WTC11 (cell line): ENCODE results near the gene WIPF3. TPM values are rescaled to one million over a fixed set of nuclear protein-coding genes. Genes with fewer than 3 reads are reported as not detected.

Source experiments
- ATAC-seq: fragments of 200-7000 bp; cut with Tn5 transposase; 2 replicates; pipeline ENCODE4 v1.10.0; 2021; ENCODE audit warnings: mild to moderate bottlenecking, moderate library complexity
- CTCF ChIA-PET: fragments of 300-600 bp; sonication (Branson Sonifier 250); formaldehyde crosslinking; loops from one replicate; lab custom pipeline; 2021; ENCODE audit warnings: antibody characterized with exemption; lab: Charles Lee
- POLR2A ChIA-PET: fragments of 350-600 bp; sonication (Branson Sonifier 250); formaldehyde crosslinking; loops from one replicate; lab custom pipeline; 2021; ENCODE audit warnings: antibody characterized with exemption; lab: Charles Lee
- DNase-seq: peaks from one replicate; pipeline ENCODE4 v3.0.0; 2021; ENCODE audit warnings: low spot score
- H3K27ac Mint-ChIP-seq: 2 replicates; pipeline ENCODE4 v1.8.0; 2021; ENCODE audit warnings: mixed read lengths
- H3K27me3 Mint-ChIP-seq: 2 replicates; pipeline ENCODE4 v1.8.0; 2021; ENCODE audit warnings: low read depth, mild to moderate bottlenecking, moderate library complexity, mixed read lengths
- H3K36me3 Mint-ChIP-seq: 2 replicates; pipeline ENCODE4 v1.8.0; 2021; ENCODE audit warnings: mixed read lengths
- H3K4me1 Mint-ChIP-seq: 2 replicates; pipeline ENCODE4 v1.8.0; 2022; ENCODE audit warnings: mixed read lengths
- H3K4me3 Mint-ChIP-seq: 2 replicates; pipeline ENCODE4 v1.8.0; 2021; ENCODE audit warnings: mild to moderate bottlenecking, moderate library complexity, mixed read lengths
- H3K9me3 Mint-ChIP-seq: 2 replicates; pipeline ENCODE4 v1.8.0; 2021; ENCODE audit warnings: mixed read lengths
- ATF1 ChIP-seq: sonication (generic); formaldehyde crosslinking; IDR thresholded peaks from 2 replicates; pipeline ENCODE4 v1.8.1; 2023; ENCODE audit warnings: mild to moderate bottlenecking, moderate library complexity, missing genetic modification reagents
- CREB1 ChIP-seq: sonication (generic); formaldehyde crosslinking; IDR thresholded peaks from 2 replicates; pipeline ENCODE4 v1.8.0; 2023; ENCODE audit warnings: mild to moderate bottlenecking, missing genetic modification reagents
- CREM ChIP-seq: sonication (generic); formaldehyde crosslinking; IDR thresholded peaks from 2 replicates; pipeline ENCODE4 v1.8.1; 2022; ENCODE audit warnings: mild to moderate bottlenecking, missing genetic modification reagents, moderate library complexity
- ESRRA ChIP-seq: sonication (generic); formaldehyde crosslinking; IDR thresholded peaks from 2 replicates; pipeline ENCODE4 v1.8.1; 2022; ENCODE audit warnings: mild to moderate bottlenecking, missing genetic modification reagents, borderline replicate concordance
- FOXJ3 ChIP-seq: sonication (generic); formaldehyde crosslinking; IDR thresholded peaks from 2 replicates; pipeline ENCODE4 v1.9.0; 2021; ENCODE audit warnings: missing genetic modification reagents, mild to moderate bottlenecking, borderline replicate concordance
- FOXK1 ChIP-seq: sonication (generic); formaldehyde crosslinking; IDR thresholded peaks from 2 replicates; pipeline ENCODE4 v1.8.0; 2022; ENCODE audit warnings: mild to moderate bottlenecking, moderate library complexity, missing genetic modification reagents
- GABPB1 ChIP-seq: sonication (generic); formaldehyde crosslinking; IDR thresholded peaks from 2 replicates; pipeline ENCODE4 v1.8.1; 2023; ENCODE audit warnings: mild to moderate bottlenecking, missing genetic modification reagents
- GTF2I ChIP-seq: fragments of 250-450 bp; sonication (Bioruptor Pico); conservative IDR thresholded peaks from 2 replicates; pipeline ENCODE4 v1.4.0; 2021; ENCODE audit warnings: mild to moderate bottlenecking
- IRF2 ChIP-seq: sonication (generic); formaldehyde crosslinking; IDR thresholded peaks from 2 replicates; pipeline ENCODE4 v1.8.0; 2022; ENCODE audit warnings: low read depth, missing genetic modification reagents, borderline replicate concordance
- KAT7 ChIP-seq: sonication (generic); formaldehyde crosslinking; IDR thresholded peaks from 2 replicates; pipeline ENCODE4 v1.8.1; 2023; ENCODE audit warnings: missing genetic modification reagents, mild to moderate bottlenecking, borderline replicate concordance
- MXD4 ChIP-seq: fragments of 250-450 bp; sonication (Bioruptor Pico); IDR thresholded peaks from 2 replicates; pipeline ENCODE4 v1.8.0; 2021; ENCODE audit warnings: mild to moderate bottlenecking, moderate library complexity, borderline replicate concordance
- NFYB ChIP-seq: sonication (generic); formaldehyde crosslinking; conservative IDR thresholded peaks from 2 replicates; pipeline ENCODE4 v1.8.0; 2022; ENCODE audit warnings: low read depth, missing genetic modification reagents
- NR1H2 ChIP-seq: sonication (generic); formaldehyde crosslinking; IDR thresholded peaks from 2 replicates; pipeline ENCODE4 v1.9.0; 2021; ENCODE audit warnings: mild to moderate bottlenecking, moderate library complexity, missing genetic modification reagents
- NR3C1 ChIP-seq: sonication (generic); formaldehyde crosslinking; conservative IDR thresholded peaks from 2 replicates; pipeline ENCODE4 v1.8.1; 2023; ENCODE audit warnings: low read depth, mild to moderate bottlenecking, missing genetic modification reagents
- OVOL2 ChIP-seq: fragments of 250-450 bp; sonication (Bioruptor Pico); IDR thresholded peaks from 2 replicates; pipeline ENCODE4 v1.9.0; 2021; ENCODE audit warnings: mild to moderate bottlenecking, borderline replicate concordance
- RELA ChIP-seq: sonication (generic); formaldehyde crosslinking; IDR thresholded peaks from 2 replicates; pipeline ENCODE4 v1.8.1; 2022; ENCODE audit warnings: missing genetic modification reagents, mild to moderate bottlenecking, borderline replicate concordance
- RORB ChIP-seq: fragments of 250-450 bp; sonication (Bioruptor Pico); IDR thresholded peaks from 2 replicates; pipeline ENCODE4 v1.9.0; 2021; ENCODE audit warnings: mild to moderate bottlenecking
- SMAD3 ChIP-seq: sonication (generic); formaldehyde crosslinking; IDR thresholded peaks from 2 replicates; pipeline ENCODE4 v1.8.0; 2022; ENCODE audit warnings: missing genetic modification reagents, mild to moderate bottlenecking, borderline replicate concordance
- TCF7 ChIP-seq: sonication (generic); formaldehyde crosslinking; IDR thresholded peaks from 2 replicates; pipeline ENCODE4 v1.8.0; 2022; ENCODE audit warnings: mild to moderate bottlenecking, low read depth, missing genetic modification reagents, moderate library complexity
- TP53 ChIP-seq: sonication (generic); formaldehyde crosslinking; IDR thresholded peaks from 2 replicates; pipeline ENCODE4 v1.8.1; 2023; ENCODE audit warnings: mild to moderate bottlenecking, missing genetic modification reagents
- ZNF121 ChIP-seq: sonication (generic); formaldehyde crosslinking; IDR thresholded peaks from 2 replicates; pipeline ENCODE4 v1.8.0; 2023; ENCODE audit warnings: missing genetic modification reagents
- ZNF263 ChIP-seq: sonication (generic); formaldehyde crosslinking; IDR thresholded peaks from 2 replicates; pipeline ENCODE4 v1.8.1; 2022; ENCODE audit warnings: low read depth, mild to moderate bottlenecking, moderate library complexity, missing genetic modification reagents
- ZNF671 ChIP-seq: fragments of 250-450 bp; sonication (Bioruptor Pico); IDR thresholded peaks from 2 replicates; pipeline ENCODE4 v1.8.0; 2021; ENCODE audit warnings: mild to moderate bottlenecking
- total RNA-seq: library from RNA; stranded (reverse); gene quantifications from 3 replicates; pipeline ENCODE4 v1.2.3, GENCODE V29; 2021
- TF ChIP-seq, protein P1 (sequence below): sonication (generic); formaldehyde crosslinking; conservative IDR thresholded peaks from 2 replicates; pipeline ENCODE4 v1.8.1; 2022; ENCODE audit warnings: mild to moderate bottlenecking, missing genetic modification reagents
- TF ChIP-seq, protein P2 (sequence below): sonication (generic); formaldehyde crosslinking; IDR thresholded peaks from 2 replicates; pipeline ENCODE4 v1.8.0; 2022; ENCODE audit warnings: mild to moderate bottlenecking, missing genetic modification reagents
- TF ChIP-seq, protein P3 (sequence below): sonication (generic); formaldehyde crosslinking; IDR thresholded peaks from 2 replicates; pipeline ENCODE4 v1.8.1; 2022; ENCODE audit warnings: mild to moderate bottlenecking, moderate library complexity, missing genetic modification reagents
- TF ChIP-seq, protein P4 (sequence below): sonication (generic); formaldehyde crosslinking; IDR thresholded peaks from 2 replicates; pipeline ENCODE4 v1.8.1; 2022; ENCODE audit warnings: low read depth, missing genetic modification reagents, borderline replicate concordance
- TF ChIP-seq, protein P5 (sequence below): sonication (generic); formaldehyde crosslinking; IDR thresholded peaks from 2 replicates; pipeline ENCODE4 v1.8.1; 2023; ENCODE audit warnings: mild to moderate bottlenecking, missing genetic modification reagents

WIPF3 gene
- total RNA-seq, 1 experiment from 2014 or later: 9.9 TPM

DNA sequence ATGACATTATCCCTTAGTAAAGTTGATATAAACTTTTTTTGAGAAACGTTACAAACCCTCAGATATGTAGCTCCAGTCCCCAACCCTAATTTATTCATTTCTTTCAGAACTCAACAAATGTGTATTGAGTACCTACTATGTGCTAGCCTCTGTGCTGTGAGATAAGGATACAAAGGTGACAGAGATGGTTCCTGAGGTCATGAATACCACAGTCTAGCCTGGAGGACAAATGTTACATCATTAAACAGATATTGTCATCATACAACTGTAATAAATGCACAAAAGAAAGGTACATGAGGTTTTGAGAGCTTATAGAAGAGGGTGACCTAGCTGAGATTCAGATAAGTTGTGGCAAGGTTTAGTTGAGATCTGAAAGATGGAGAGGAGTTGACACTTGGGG is 4.4 kb upstream of the WIPF3 start:
- TF ChIP-seq NR1H2 (CRISPR knock-in tag) (no peak), FOXK1 (CRISPR knock-in tag) (no peak), ZNF671 (CRISPR knock-in tag) (no peak), GTF2I (CRISPR knock-in tag) (no peak), ZNF263 (CRISPR knock-in tag) (no peak), RORB (CRISPR knock-in tag) (no peak), ZNF121 (no peak), CREB1 (CRISPR knock-in tag) (no peak), SMAD3 (CRISPR knock-in tag) (no peak), OVOL2 (CRISPR knock-in tag) (no peak), TCF7 (no peak), NFYB (CRISPR knock-in tag) (no peak)
- TF ChIP-seq, protein P1, sequence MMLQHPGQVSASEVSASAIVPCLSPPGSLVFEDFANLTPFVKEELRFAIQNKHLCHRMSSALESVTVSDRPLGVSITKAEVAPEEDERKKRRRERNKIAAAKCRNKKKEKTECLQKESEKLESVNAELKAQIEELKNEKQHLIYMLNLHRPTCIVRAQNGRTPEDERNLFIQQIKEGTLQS: no peak
- DNase-seq (no peak), ATAC-seq (no peak)
- ChIA-PET POLR2A (interaction anchor here (1.0 kb wide), 1 partner anchor 8 kb away, joined by 3 read pairs; no protein-coding TSS in a partner anchor), CTCF (interaction anchor here (1.3 kb wide), 1 partner anchor 8 kb away, joined by 3 read pairs; no protein-coding TSS in a partner anchor)
- H3K27me3 Mint-ChIP-seq: peaks cover 32% of the 10 kb centered on the region
- H3K4me3 Mint-ChIP-seq: no peak overlapping the region
- H3K4me1 Mint-ChIP-seq: peaks cover 17% of the 10 kb centered on the region
- no peaks in the 10 kb centered on the region for H3K36me3 Mint-ChIP-seq
- H3K9me3 Mint-ChIP-seq: no peaks in the 10 kb centered on the region
- H3K27ac Mint-ChIP-seq: no peak overlapping the region

DNA sequence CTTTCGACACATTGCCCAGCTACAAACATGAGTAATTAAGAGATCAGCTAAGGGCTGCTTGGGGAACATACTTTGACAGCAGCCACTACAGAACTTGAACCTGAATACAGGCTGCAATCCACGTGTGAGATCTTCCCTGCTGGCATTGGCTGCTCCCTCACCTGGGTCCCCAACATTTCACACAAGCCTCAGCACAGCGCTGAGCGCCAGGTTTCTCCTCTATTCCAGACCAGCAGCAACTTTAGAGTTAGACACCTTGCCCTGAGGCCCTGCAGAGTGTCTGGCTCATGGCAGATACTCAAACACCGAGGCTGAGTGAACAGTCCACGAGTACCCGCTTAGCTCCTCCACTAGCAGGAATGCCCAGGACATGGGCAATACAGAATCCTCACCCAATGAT is 1.3 kb upstream of the WIPF3 start:
- ChIA-PET CTCF (interaction anchor here (1.0 to 3.2 kb wide), 2 partner anchors 11 to 79 kb away, joined by 3 to 14 read pairs; no protein-coding TSS in a partner anchor), POLR2A (no interaction called here)
- no peak for ATAC-seq
- DNase-seq: no peak
- Mint-ChIP-seq H3K27me3 (peaks cover 46% of the 10 kb centered on the region), H3K9me3 (no peaks in the 10 kb centered on the region), H3K4me3 (no peak overlapping the region), H3K4me1 (peaks cover 20% of the 10 kb centered on the region), H3K36me3 (no peaks in the 10 kb centered on the region), H3K27ac (no peak overlapping the region)
- TF ChIP-seq FOXK1 (CRISPR knock-in tag): no peak
- TF ChIP-seq ATF1 (CRISPR knock-in tag): no peak
- TF ChIP-seq CREM: no peak
- TF ChIP-seq, protein P2, sequence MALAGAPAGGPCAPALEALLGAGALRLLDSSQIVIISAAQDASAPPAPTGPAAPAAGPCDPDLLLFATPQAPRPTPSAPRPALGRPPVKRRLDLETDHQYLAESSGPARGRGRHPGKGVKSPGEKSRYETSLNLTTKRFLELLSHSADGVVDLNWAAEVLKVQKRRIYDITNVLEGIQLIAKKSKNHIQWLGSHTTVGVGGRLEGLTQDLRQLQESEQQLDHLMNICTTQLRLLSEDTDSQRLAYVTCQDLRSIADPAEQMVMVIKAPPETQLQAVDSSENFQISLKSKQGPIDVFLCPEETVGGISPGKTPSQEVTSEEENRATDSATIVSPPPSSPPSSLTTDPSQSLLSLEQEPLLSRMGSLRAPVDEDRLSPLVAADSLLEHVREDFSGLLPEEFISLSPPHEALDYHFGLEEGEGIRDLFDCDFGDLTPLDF (CRISPR knock-in tag): no peak
- no peak for TF ChIP-seq FOXJ3 (CRISPR knock-in tag)
- TF ChIP-seq, protein P3, sequence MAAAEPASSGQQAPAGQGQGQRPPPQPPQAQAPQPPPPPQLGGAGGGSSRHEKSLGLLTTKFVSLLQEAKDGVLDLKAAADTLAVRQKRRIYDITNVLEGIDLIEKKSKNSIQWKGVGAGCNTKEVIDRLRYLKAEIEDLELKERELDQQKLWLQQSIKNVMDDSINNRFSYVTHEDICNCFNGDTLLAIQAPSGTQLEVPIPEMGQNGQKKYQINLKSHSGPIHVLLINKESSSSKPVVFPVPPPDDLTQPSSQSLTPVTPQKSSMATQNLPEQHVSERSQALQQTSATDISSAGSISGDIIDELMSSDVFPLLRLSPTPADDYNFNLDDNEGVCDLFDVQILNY (CRISPR knock-in tag): no peak
- TF ChIP-seq, protein P4, sequence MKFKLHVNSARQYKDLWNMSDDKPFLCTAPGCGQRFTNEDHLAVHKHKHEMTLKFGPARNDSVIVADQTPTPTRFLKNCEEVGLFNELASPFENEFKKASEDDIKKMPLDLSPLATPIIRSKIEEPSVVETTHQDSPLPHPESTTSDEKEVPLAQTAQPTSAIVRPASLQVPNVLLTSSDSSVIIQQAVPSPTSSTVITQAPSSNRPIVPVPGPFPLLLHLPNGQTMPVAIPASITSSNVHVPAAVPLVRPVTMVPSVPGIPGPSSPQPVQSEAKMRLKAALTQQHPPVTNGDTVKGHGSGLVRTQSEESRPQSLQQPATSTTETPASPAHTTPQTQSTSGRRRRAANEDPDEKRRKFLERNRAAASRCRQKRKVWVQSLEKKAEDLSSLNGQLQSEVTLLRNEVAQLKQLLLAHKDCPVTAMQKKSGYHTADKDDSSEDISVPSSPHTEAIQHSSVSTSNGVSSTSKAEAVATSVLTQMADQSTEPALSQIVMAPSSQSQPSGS (CRISPR knock-in tag): no peak
- TF ChIP-seq GABPB1 (CRISPR knock-in tag): no peak
- TF ChIP-seq KAT7 (CRISPR knock-in tag): no peak
- no peak for TF ChIP-seq IRF2 (CRISPR knock-in tag)
- TF ChIP-seq, protein P5, sequence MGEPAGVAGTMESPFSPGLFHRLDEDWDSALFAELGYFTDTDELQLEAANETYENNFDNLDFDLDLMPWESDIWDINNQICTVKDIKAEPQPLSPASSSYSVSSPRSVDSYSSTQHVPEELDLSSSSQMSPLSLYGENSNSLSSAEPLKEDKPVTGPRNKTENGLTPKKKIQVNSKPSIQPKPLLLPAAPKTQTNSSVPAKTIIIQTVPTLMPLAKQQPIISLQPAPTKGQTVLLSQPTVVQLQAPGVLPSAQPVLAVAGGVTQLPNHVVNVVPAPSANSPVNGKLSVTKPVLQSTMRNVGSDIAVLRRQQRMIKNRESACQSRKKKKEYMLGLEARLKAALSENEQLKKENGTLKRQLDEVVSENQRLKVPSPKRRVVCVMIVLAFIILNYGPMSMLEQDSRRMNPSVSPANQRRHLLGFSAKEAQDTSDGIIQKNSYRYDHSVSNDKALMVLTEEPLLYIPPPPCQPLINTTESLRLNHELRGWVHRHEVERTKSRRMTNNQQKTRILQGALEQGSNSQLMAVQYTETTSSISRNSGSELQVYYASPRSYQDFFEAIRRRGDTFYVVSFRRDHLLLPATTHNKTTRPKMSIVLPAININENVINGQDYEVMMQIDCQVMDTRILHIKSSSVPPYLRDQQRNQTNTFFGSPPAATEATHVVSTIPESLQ: no peak
- no peak for TF ChIP-seq RELA (CRISPR knock-in tag)
- TF ChIP-seq ESRRA: no peak
- no peak for TF ChIP-seq ZNF121
- TF ChIP-seq NR3C1 (CRISPR knock-in tag): no peak
- no peak for TF ChIP-seq TP53
- TF ChIP-seq MXD4 (CRISPR knock-in tag): no peak
